GM19238 (cell line): ENCODE results near the gene TNIK.

Experiments
- DNase-seq: peaks from one replicate; pipeline ENCODE4 v3.0.0; 2011; ENCODE audit warnings: low spot score; ENCODE audit not compliant: insufficient read length

The TNIK gene

GRCh38 chr3:171420667-171421066 is 39.5 kb downstream of the TNIK start:
- DNase-seq: no peak

- DNase-seq: no peak
These were observed 40.7 kb downstream of the TNIK start for GRCh38 chr3:171419457-171419856.

DNA sequence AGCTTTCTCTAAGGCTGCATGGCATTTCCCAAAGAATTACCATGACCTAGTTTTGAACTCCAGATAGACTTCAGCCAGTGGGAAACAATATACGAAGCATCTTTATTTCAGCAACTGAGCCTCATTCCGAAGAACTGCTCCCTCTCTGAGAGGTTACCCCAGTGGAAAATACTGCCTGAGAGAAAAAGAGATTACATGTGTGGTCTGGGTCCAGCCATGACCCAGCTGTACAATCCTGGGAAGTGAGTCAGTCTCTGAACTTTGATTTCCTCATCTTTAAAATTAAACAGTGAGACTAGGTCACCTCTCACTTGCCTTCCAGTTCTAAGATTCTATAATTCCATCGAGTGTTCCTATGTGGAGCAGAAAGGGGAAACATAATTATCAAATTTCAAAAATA is 42.4 kb downstream of the TNIK start:
- no peak for DNase-seq

GRCh38 chr3:171417137-171417536 is 43.1 kb downstream of the TNIK start:
- DNase-seq: no peak

- DNase-seq: no peak
These were observed 43.5 kb downstream of the TNIK start for GRCh38 chr3:171416666-171417065.

GRCh38 chr3:171416061-171416460 is 44.1 kb downstream of the TNIK start:
- DNase-seq: no peak

DNA sequence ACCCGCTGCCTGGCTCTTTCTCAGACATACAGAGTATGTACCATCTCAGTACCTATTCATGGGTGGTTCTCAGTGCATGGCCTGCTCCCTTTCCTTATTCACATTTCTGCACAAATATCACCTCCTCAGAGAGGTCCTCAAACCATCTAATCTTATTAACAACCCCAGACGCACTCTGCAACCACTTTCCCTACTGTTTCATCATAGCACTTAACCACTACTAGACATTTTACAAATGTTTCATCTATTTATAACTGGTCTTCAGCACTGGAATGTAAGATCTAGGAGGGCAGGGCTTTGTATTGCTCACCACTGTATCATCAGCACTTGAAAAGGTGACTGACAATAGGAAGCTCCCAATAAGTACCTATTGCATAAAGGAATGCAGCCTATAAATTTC is 45.1 kb downstream of the TNIK start:
- DNase-seq: no peak

- no peak for DNase-seq
These were observed 47.7 kb downstream of the TNIK start for GRCh38 chr3:171412473-171412872.

DNA sequence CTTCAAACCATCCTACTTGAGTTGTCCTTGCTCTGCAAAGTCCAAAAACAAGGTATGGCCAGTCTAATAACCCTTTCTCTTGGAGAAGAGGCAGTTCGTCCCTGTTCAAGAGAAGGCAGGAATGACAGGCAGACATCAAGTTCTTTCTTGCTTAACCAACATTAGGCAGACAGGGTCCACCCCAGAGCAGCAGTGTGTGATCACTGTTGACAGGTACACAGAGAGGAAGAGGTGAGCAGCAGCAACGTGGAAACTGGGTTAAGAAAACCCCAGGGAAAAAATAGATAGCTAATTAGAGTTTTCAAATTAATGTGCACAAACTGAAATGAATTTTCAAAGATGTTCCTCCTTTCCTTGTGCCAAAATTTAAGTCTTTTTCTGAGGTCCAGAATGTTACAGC is 48.2 kb downstream of the TNIK start:
- no peak for DNase-seq

DNA sequence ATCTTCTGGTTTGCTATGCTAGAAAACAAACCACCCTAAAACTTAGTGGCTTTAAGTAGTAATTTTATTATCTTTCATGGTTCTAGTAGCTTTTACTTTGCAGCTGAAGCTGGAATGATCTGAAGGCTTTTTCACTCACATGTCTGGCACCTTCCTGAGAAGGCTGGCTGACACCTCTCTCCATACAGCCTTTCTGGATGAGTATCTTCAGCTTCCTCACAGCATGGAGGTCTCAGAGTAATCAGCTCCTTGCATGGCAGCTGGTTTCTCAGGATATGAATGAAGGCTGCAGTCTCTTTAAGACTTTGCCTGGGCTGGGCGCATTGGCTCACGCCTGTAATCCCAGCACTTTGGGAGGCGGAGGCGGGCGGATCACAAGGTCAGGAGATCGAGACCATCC is 50.0 kb downstream of the TNIK start:
- DNase-seq: no peak

- DNase-seq: no peak
These were observed 52.4 kb downstream of the TNIK start for GRCh38 chr3:171407759-171408158.

DNA sequence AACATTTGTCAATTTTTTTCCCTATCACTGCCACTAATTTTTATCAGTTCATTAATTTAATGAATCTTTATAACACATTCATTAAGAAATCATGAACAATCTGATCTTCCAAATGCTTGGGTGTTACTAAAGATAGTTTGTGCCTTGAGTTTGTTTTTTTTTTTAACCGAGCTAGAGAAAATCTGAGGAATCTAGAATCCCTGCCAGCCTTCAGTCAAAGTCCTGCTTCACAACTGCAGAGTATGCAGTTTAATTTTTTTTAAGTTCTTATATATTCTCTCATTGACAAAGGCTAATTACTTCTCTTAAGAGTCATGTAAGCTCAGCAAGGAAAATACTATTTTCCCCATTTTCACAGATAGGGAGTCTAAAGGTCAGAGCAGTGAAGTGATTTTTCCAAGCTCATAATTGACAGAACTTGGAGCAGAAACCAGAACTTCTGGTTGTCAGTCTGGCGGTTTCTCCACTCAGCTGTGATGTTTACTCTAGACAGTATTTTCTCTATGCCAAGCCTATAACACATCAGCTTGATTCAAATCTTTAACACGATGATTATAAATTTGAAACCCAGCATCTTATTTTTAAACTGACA is 55.7 kb downstream of the TNIK start:
- no peak for DNase-seq

- no peak for DNase-seq
These were observed 57.9 kb downstream of the TNIK start for GRCh38 chr3:171402281-171402680.

DNA sequence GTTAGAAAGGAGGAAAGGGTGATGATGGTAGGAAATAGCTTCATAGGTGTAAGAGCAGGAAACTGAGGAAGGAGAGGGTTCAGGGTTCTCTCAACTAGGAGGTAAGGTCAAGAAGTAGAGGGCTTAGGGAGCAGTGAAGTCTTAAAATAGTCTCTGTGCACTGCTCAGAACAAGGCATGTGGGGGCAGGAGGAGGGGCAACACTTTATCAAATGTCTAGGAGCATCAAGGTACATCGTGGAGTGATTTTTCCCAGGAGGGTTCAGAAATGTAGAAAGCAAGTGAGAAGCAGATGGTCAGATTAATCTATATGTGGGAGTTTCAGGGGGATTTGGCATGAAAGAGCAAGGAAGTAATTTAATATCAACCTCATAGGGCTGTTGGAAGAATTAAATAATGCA is 58.8 kb downstream of the TNIK start:
- DNase-seq: no peak

DNA sequence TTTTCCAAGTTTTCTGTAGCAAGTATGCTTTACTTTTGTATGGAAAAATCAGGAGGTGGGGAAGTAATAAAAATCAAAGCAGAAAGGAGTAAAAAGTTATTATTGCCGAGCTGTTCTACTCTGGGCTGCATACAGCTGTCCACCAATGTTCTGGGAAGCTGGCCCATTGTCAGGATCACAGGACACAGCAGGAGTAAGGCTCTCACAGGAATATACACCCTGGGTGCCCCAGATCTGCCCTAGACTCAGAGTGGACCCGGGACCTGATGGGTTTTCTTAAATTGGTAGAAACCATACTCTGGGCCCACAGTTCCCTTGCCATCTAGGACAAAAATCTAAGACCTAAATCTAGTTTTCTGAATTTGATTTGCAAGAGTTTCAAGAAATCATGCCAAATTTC is 60.4 kb downstream of the TNIK start:
- DNase-seq: no peak

DNA sequence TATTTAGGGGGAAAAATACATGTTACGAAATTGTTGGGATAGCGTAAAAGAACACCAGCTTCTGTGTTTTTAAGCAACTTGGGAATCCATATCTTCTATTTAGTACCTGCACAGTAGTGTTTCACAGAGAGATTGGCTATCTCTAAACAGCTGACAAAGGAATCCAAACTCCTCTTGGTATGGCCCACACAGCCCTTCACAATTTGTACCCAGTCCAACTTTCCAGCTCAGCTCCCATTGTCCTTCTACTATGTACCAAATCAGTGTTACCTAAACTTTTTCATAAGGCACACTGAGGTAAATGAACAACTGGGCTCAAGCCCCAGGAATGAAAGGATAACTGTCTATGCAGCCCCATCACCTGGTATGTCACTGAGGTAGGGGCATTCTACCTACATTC is 61.9 kb downstream of the TNIK start:
- no peak for DNase-seq

- no peak for DNase-seq
These were observed 63.1 kb downstream of the TNIK start for GRCh38 chr3:171397089-171397488.

DNA sequence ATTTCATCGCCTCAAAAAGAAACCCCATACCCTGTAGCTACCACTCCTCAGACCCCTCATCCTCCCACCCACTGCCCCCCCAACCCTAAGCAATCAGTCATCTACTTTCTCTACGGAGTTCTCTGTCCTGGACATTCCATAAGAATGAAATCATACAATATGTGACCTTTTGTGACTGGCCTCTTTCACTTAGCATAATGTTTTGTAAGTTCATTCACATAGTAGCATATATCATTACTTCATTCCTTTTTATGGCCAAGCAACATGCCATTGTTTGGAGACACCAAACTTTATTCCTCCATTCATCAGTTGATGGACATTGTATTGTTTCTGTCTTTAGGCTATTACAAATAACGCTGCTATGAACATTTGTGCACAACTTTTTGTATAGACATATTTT is 64.2 kb downstream of the TNIK start:
- no peak for DNase-seq

- DNase-seq: no peak
These were observed 67.0 kb downstream of the TNIK start for GRCh38 chr3:171393032-171393744.

GRCh38 chr3:171391432-171391831 is 68.8 kb downstream of the TNIK start:
- no peak for DNase-seq

DNA sequence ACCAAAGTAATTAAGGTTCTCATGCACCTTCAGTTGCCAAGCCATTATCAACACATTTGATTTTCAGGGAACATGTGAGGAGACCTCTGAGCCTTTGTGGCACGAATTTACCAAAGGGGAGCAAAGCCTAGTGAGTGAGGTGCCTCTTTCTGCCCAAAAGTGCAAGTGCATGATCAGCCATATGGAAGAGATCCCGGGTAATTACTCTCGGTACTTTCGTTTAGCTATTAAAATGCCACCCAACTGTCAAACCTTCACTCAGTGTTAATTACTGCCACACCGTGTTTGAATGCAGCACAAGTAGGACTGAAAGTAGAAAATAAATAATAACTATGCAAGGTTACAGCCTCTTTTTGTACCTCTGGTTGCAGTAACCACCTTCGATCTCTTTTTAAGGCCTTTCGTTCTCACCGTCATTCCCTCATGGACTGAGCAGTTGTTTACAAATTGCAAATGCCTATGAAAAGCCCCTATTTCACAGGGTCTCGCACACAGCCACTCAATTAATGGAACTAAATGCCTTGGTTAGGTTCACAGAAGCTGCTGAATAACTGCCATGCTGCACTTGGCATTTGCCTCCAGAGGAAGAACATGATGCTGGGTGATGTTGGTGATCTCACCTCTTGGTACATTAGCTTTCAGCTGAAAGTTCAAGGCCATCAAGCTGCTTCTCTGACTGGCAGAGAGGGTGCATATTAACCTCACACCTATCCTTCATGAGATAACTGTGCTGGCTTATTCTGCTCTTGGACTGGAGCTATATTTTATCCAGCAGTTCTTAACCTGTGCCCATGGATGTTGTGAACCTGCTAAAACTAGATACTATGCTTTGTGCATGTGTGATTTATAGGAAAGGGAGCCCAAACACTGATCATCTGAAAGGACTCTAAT is 69.9 kb downstream of the TNIK start:
- no peak for DNase-seq

DNA sequence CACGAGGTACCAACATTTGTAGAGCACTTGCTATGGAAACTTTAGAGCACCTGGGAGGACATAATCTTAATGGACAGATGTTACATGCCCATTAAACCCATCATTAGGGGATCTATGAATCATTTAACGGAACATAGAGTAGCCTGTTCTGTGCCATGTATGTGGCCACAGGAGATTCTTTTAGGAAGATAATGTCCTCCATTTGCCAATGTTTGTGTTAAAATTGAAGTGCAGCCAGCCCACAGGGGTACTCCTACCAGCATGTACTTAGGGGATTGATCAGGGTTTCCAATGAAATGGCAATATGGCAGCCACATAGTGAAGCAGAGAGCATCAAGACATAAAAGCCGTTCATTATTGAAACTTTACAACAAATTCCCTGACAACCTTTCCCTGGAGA is 70.7 kb downstream of the TNIK start:
- DNase-seq: no peak
